SK-N-SH treated with all-trans-retinoic acid at 6 μM for 48 hours (cell line): ENCODE measurements around the gene TNN.

Source experiments
- ATAC-seq: fragments of 200-7000 bp; cut with Tn5 transposase; 3 replicates; pipeline ENCODE4 v1.9.1; 2020; ENCODE audit warnings: mild to moderate bottlenecking, moderate library complexity
- BACH2 ChIP-seq: fragments of 250-450 bp; sonication (Bioruptor Pico); IDR thresholded peaks from 2 replicates; pipeline ENCODE4 v1.9.0; 2021; ENCODE audit warnings: mild to moderate bottlenecking, borderline replicate concordance
- CSDC2 ChIP-seq: fragments of 250-450 bp; sonication (Bioruptor Pico); IDR thresholded peaks from 2 replicates; pipeline ENCODE4 v1.5.0; 2020; ENCODE audit warnings: mild to moderate bottlenecking, moderate library complexity
- ESRRG ChIP-seq: fragments of 250-450 bp; sonication (Bioruptor Pico); IDR thresholded peaks from 2 replicates; pipeline ENCODE4 v1.6.1; 2021; ENCODE audit warnings: mild to moderate bottlenecking
- GLIS3 ChIP-seq: fragments of 250-450 bp; sonication (Bioruptor Pico); IDR thresholded peaks from 2 replicates; pipeline ENCODE4 v1.5.0; 2020; ENCODE audit warnings: mild to moderate bottlenecking, moderate library complexity
- ISL1 ChIP-seq: fragments of 250-450 bp; sonication (Bioruptor Pico); IDR thresholded peaks from 2 replicates; pipeline ENCODE4 v2.1.2; 2022; ENCODE audit warnings: mild to moderate bottlenecking, moderate library complexity
- OSR1 ChIP-seq: fragments of 250-450 bp; sonication (Bioruptor Pico); IDR thresholded peaks from 2 replicates; pipeline ENCODE4 v1.8.0; 2022; ENCODE audit warnings: moderate library complexity, mild to moderate bottlenecking, inconsistent platforms
- POU6F1 ChIP-seq: fragments of 250-450 bp; sonication (Bioruptor Pico); IDR thresholded peaks from 2 replicates; pipeline ENCODE4 v1.8.0; 2021; ENCODE audit warnings: low read depth, mild to moderate bottlenecking, moderate library complexity, borderline replicate concordance
- PPARA ChIP-seq: fragments of 250-450 bp; sonication (Bioruptor Pico); IDR thresholded peaks from 2 replicates; pipeline ENCODE4 v1.5.0; 2020; ENCODE audit warnings: mild to moderate bottlenecking, borderline replicate concordance
- RARB ChIP-seq: fragments of 250-450 bp; sonication (Bioruptor Pico); IDR thresholded peaks from 2 replicates; pipeline ENCODE4 v1.8.0; 2021; ENCODE audit warnings: mild to moderate bottlenecking, moderate library complexity
- SNAI2 ChIP-seq: fragments of 250-450 bp; sonication (Bioruptor Pico); IDR thresholded peaks from 2 replicates; pipeline ENCODE4 v1.5.0; 2020; ENCODE audit warnings: mild to moderate bottlenecking, moderate library complexity
- TCF4 ChIP-seq: fragments of 250-450 bp; sonication (Bioruptor Pico); IDR thresholded peaks from 2 replicates; pipeline ENCODE4 v1.8.0; 2021; ENCODE audit warnings: mild to moderate bottlenecking, moderate library complexity, borderline replicate concordance
- TOX ChIP-seq: fragments of 250-450 bp; sonication (Bioruptor Pico); IDR thresholded peaks from 2 replicates; pipeline ENCODE4 v1.8.0; 2021; ENCODE audit warnings: mild to moderate bottlenecking, moderate library complexity, borderline replicate concordance
- TSHZ2 ChIP-seq: fragments of 250-450 bp; sonication (Bioruptor Pico); IDR thresholded peaks from 2 replicates; pipeline ENCODE4 v1.5.0; 2020; ENCODE audit warnings: mild to moderate bottlenecking, moderate library complexity
- ZC3H10 ChIP-seq: fragments of 250-450 bp; sonication (Bioruptor Pico); IDR thresholded peaks from 2 replicates; pipeline ENCODE4 v1.5.1; 2021; ENCODE audit warnings: mild to moderate bottlenecking, moderate library complexity
- ZFP3 ChIP-seq: fragments of 250-450 bp; sonication (Bioruptor Pico); IDR thresholded peaks from 2 replicates; pipeline ENCODE4 v1.5.0; 2020; ENCODE audit warnings: mild to moderate bottlenecking, moderate library complexity
- ZNF565 ChIP-seq: fragments of 450-650 bp; formaldehyde crosslinking; conservative IDR thresholded peaks from 2 replicates; pipeline ENCODE4 v1.5.0; 2020; ENCODE audit warnings: low read depth, mild to moderate bottlenecking, moderate library complexity
- ZNF70 ChIP-seq: fragments of 450-650 bp; formaldehyde crosslinking; IDR thresholded peaks from 2 replicates; pipeline ENCODE4 v1.5.0; 2020; ENCODE audit warnings: mild to moderate bottlenecking, moderate library complexity
- ZNF8 ChIP-seq: fragments of 450-650 bp; formaldehyde crosslinking; IDR thresholded peaks from 2 replicates; pipeline ENCODE4 v1.5.0; 2020; ENCODE audit warnings: mild to moderate bottlenecking, moderate library complexity
- TF ChIP-seq, protein P1 (sequence below): fragments of 250-450 bp; sonication (Bioruptor Pico); IDR thresholded peaks from 2 replicates; pipeline ENCODE4 v1.8.0; 2020; ENCODE audit warnings: mild to moderate bottlenecking, moderate library complexity, borderline replicate concordance

The TNN gene

GRCh38 chr1:175163702-175164101, 96.1 kb downstream of the TNN start:
- TF ChIP-seq ZNF8 (no peak), TSHZ2 (CRISPR knock-in tag) (no peak), ZC3H10 (CRISPR knock-in tag) (no peak), ZNF70 (CRISPR knock-in tag) (no peak), GLIS3 (CRISPR knock-in tag) (no peak), ZFP3 (no peak), CSDC2 (no peak), RARB (no peak)
- no peak for ATAC-seq

DNA sequence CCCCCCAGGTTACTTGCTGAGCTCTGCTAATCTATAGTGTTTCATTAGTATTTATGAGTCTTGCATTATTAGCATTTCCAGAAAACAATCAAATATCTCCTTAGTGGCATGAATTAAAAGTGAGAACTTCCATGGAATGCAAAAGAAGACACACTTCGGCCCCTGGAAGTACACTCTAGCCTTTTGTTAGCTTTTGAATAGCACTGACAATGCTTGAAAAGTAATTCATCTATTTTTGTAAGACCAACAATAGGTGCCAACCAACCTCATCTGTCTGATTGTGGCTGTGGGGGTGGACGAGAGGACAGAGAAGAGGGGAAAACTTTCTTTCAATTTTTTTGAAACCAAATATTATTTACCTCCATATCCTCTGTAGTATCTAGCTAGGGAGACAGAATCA, 97.1 kb downstream of the TNN start:
- no peak for ATAC-seq
- TF ChIP-seq OSR1: no peak

DNA sequence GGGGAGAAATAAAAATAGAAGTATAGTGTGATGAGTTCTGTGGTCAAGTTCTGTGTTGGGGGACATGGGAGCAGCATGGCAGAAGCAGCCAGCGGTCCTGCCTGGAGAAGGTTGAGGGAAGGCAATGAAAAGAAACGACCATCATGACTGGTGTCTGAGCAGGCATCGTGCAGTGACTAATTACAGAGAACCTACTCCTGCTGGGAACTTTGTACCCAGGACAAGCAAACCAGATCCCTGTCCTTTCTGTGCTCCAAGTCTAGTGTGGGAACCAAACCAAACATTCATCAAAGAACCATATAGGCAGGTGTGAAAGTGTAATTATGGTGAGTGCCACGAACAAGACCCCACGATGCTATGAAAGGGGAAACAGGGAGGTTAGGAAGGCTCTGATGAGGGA, 99.1 kb downstream of the TNN start:
- no peak for ATAC-seq
- no peak for TF ChIP-seq PPARA (CRISPR knock-in tag)
- TF ChIP-seq ZNF8: no peak
- no peak for TF ChIP-seq ZNF565 (CRISPR knock-in tag)
- TF ChIP-seq ZFP3: no peak
- TF ChIP-seq TSHZ2 (CRISPR knock-in tag): no peak
- TF ChIP-seq, all 23 proteins: peak for 0

- TF ChIP-seq CSDC2 (no peak), POU6F1 (no peak), ZNF565 (CRISPR knock-in tag) (no peak), TSHZ2 (CRISPR knock-in tag) (no peak), ISL1 (no peak), SNAI2 (CRISPR knock-in tag) (no peak), RARB (no peak), ZNF70 (CRISPR knock-in tag) (no peak), ZNF8 (no peak), ESRRG (CRISPR knock-in tag) (no peak), TCF4 (CRISPR knock-in tag) (no peak), BACH2 (CRISPR knock-in tag) (no peak), TOX (no peak)
- TF ChIP-seq, protein P1, sequence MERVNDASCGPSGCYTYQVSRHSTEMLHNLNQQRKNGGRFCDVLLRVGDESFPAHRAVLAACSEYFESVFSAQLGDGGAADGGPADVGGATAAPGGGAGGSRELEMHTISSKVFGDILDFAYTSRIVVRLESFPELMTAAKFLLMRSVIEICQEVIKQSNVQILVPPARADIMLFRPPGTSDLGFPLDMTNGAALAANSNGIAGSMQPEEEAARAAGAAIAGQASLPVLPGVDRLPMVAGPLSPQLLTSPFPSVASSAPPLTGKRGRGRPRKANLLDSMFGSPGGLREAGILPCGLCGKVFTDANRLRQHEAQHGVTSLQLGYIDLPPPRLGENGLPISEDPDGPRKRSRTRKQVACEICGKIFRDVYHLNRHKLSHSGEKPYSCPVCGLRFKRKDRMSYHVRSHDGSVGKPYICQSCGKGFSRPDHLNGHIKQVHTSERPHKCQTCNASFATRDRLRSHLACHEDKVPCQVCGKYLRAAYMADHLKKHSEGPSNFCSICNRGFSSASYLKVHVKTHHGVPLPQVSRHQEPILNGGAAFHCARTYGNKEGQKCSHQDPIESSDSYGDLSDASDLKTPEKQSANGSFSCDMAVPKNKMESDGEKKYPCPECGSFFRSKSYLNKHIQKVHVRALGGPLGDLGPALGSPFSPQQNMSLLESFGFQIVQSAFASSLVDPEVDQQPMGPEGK: no peak
- no peak for ATAC-seq
These were observed 100.2 kb downstream of the TNN start for GRCh38 chr1:175167861-175168260.
